Esophagus squamous epithelium (tissue), 4 donors: ENCODE measurements around the gene EFNB1.

Experiments
- POLR2A ChIP-seq, 4 donors: fragments of 450-650 bp; IDR thresholded peaks; one replicate each; pipeline ENCODE4 v1.6.1; 2017; ENCODE audit warnings: antibody characterized with exemption in 4 of 4, mild to moderate bottlenecking in 4 of 4, moderate library complexity in 3 of 4
- TF ChIP-seq, protein P1 (sequence below), 6 experiments: fragments of 450-650 bp in 4 of 6; fragments of 200-600 bp in 2 of 6; sonication (generic) in 2 of 6; IDR thresholded peaks; one replicate each; pipeline ENCODE4 v1.5.1; 2016 to 2019; ENCODE audit warnings: antibody characterized with exemption in 6 of 6, mild to moderate bottlenecking in 4 of 6, moderate library complexity in 4 of 6

- TF ChIP-seq, protein P1, sequence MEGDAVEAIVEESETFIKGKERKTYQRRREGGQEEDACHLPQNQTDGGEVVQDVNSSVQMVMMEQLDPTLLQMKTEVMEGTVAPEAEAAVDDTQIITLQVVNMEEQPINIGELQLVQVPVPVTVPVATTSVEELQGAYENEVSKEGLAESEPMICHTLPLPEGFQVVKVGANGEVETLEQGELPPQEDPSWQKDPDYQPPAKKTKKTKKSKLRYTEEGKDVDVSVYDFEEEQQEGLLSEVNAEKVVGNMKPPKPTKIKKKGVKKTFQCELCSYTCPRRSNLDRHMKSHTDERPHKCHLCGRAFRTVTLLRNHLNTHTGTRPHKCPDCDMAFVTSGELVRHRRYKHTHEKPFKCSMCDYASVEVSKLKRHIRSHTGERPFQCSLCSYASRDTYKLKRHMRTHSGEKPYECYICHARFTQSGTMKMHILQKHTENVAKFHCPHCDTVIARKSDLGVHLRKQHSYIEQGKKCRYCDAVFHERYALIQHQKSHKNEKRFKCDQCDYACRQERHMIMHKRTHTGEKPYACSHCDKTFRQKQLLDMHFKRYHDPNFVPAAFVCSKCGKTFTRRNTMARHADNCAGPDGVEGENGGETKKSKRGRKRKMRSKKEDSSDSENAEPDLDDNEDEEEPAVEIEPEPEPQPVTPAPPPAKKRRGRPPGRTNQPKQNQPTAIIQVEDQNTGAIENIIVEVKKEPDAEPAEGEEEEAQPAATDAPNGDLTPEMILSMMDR (IDR thresholded peaks at IDR 0.05): no peak
- no peak for TF ChIP-seq POLR2A (IDR thresholded peaks at IDR 0.05)
Observed at GRCh38 chrX:68872171-68872570, 43.4 kb downstream of the EFNB1 start.
